Osteoblast (primary cell): ENCODE data around the gene DCLRE1B. TPM values are rescaled to one million over a fixed set of nuclear protein-coding genes. Genes with fewer than 3 reads are reported as not detected.

ENCODE experiments used
- DNase-seq: peaks from one replicate; pipeline ENCODE4 v3.0.0; 2011; ENCODE audit warnings: low spot score, mixed read lengths; ENCODE audit not compliant: insufficient read length; ENCODE audit errors: missing footprints
- H2AFZ ChIP-seq: 2 replicates; pipeline ENCODE4 v1.6.0; 2011; ENCODE audit warnings: mild to moderate bottlenecking, low read length
- H3K27ac ChIP-seq: 2 replicates; pipeline ENCODE4 v1.5.1; 2011; ENCODE audit warnings: mild to moderate bottlenecking, low read depth, low read length, moderate library complexity
- H3K27me3 ChIP-seq: 2 replicates; pipeline ENCODE4 v1.6.0; 2012; ENCODE audit warnings: mild to moderate bottlenecking, control low read depth, inconsistent platforms, low read length, moderate library complexity; ENCODE audit not compliant: insufficient read depth
- H3K36me3 ChIP-seq: 2 replicates; pipeline ENCODE4 v1.5.1; 2011; ENCODE audit warnings: mild to moderate bottlenecking, low read length, control low read depth, moderate library complexity; ENCODE audit not compliant: insufficient read depth
- H3K4me1 ChIP-seq: 2 replicates; pipeline ENCODE4 v1.5.1; 2011; ENCODE audit warnings: mild to moderate bottlenecking, low read length, control low read depth, moderate library complexity; ENCODE audit not compliant: insufficient read depth
- H3K4me2 ChIP-seq: 2 replicates; pipeline ENCODE4 v1.6.0; 2011; ENCODE audit warnings: mild to moderate bottlenecking, low read length; ENCODE audit not compliant: insufficient read depth
- H3K4me3 ChIP-seq: fragments of 200-600 bp; sonication (generic); 3 replicates; pipeline ENCODE4 v1.5.1; 2012; ENCODE audit warnings: mild to moderate bottlenecking, low read length, inconsistent platforms; ENCODE audit not compliant: insufficient read depth
- H3K79me2 ChIP-seq: 2 replicates; pipeline ENCODE4 v1.6.0; 2012; ENCODE audit warnings: mild to moderate bottlenecking, low read length, control low read depth, inconsistent platforms; ENCODE audit not compliant: insufficient read depth
- H3K9me3 ChIP-seq: 2 replicates; pipeline ENCODE4 v1.5.1; 2011; ENCODE audit warnings: low read depth, low read length, control low read depth
- H4K20me1 ChIP-seq: 2 replicates; pipeline ENCODE4 v1.6.0; 2012; ENCODE audit warnings: mild to moderate bottlenecking, low read length, control low read depth; ENCODE audit not compliant: insufficient read depth
- total RNA-seq: library from RNA; depleted of rRNA; stranded (reverse); fragments of >200 nt; gene quantifications from 2 replicates; pipeline ENCODE4 v1.2.3, GENCODE V29; 2012
- TF ChIP-seq, protein P1 (sequence below): IDR thresholded peaks from 2 replicates; pipeline ENCODE4 v1.5.1; 2011; ENCODE audit warnings: mild to moderate bottlenecking, low read depth, low read length, moderate library complexity; ENCODE audit errors: extremely low read depth

DCLRE1B gene
- total RNA-seq, 1 donor, result 3.6 TPM

DNA sequence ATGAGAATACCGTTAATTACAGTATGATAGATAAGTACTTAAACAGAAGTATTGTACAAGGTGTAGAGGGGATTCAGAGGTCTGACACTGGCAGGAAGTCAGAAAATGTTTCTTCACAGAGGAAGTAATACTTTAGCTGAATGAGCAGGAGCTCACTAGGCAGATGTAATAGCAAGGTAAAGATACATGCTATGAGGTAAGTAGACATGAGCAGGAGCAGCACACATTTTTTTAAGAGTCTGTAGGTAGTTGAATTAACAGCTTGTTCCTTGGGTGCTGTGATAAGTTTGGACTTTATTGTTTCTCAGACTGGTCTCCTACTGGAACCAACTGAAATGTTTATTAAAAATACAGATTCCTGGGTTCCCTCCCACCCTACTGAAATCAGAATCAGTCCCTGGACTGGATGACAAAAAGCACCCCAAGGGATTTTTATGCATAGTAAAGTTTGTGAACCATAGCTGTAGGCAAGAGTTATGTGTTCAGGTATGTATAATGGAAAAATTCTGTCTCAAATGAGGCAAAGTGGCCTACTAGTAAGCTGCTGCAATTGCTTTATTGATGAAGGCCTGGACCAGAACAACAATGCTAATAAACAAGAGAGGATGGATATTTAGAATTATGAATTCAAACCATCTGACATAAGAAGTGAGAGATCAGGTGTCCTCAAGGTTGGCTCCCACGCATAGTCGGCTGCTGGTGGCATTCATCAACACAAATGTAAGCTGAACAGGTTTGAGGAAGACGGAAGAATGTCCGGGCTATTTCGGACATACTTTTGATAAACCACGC is 1.4 kb upstream of the DCLRE1B start:
- peaks cover 29% of the 10 kb centered on the region for H3K36me3 ChIP-seq
- H3K4me2 ChIP-seq, result peak overlapping the region; percentile 97
- no peaks in the 10 kb centered on the region for H3K9me3 ChIP-seq
- H3K79me2 ChIP-seq, result peaks cover 38% of the 10 kb centered on the region
- no peaks in the 10 kb centered on the region for H3K27me3 ChIP-seq
- peak overlapping the region; percentile 94 for H2AFZ ChIP-seq
- TF ChIP-seq, protein P1, sequence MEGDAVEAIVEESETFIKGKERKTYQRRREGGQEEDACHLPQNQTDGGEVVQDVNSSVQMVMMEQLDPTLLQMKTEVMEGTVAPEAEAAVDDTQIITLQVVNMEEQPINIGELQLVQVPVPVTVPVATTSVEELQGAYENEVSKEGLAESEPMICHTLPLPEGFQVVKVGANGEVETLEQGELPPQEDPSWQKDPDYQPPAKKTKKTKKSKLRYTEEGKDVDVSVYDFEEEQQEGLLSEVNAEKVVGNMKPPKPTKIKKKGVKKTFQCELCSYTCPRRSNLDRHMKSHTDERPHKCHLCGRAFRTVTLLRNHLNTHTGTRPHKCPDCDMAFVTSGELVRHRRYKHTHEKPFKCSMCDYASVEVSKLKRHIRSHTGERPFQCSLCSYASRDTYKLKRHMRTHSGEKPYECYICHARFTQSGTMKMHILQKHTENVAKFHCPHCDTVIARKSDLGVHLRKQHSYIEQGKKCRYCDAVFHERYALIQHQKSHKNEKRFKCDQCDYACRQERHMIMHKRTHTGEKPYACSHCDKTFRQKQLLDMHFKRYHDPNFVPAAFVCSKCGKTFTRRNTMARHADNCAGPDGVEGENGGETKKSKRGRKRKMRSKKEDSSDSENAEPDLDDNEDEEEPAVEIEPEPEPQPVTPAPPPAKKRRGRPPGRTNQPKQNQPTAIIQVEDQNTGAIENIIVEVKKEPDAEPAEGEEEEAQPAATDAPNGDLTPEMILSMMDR, result no peak
- no peak for DNase-seq
- H4K20me1 ChIP-seq, result no peaks in the 10 kb centered on the region
- peak overlapping the region; percentile 93 for H3K27ac ChIP-seq
- peaks cover 16% of the 10 kb centered on the region for H3K4me1 ChIP-seq
- H3K4me3 ChIP-seq, result peak overlapping the region; percentile 90

DNA sequence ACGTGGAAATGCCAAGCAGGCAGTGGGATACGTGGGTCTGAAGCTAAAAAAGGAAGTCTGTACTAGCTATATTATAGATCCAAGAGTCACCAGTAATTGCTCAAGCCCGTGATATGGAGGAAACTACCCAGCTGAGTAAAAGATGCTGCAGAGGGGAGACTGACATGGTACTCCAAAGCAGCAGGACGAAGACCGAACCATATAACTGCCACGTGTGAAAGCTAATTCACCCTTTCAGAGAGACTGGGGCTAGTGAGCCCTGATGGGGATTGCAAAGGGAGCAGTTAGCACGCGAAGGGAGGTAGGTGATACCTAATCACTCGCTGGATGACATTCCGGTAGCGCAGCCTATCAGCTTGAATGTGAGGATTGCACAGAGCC is 843 bp upstream of the DCLRE1B start:
- Histone ChIP-seq H3K4me1 (peaks cover 16% of the 10 kb centered on the region), H4K20me1 (no peaks in the 10 kb centered on the region), H3K27me3 (no peaks in the 10 kb centered on the region), H3K4me3 (peak overlapping the region; percentile 90), H3K79me2 (peaks cover 38% of the 10 kb centered on the region), H3K4me2 (peak overlapping the region; percentile 97), H3K9me3 (no peaks in the 10 kb centered on the region), H3K36me3 (peaks cover 31% of the 10 kb centered on the region), H2AFZ (peak overlapping the region; percentile 94), H3K27ac (peak overlapping the region; percentile 93)
- DNase-seq, result peak; percentile 86
- TF ChIP-seq, protein P1, result no peak

DNA sequence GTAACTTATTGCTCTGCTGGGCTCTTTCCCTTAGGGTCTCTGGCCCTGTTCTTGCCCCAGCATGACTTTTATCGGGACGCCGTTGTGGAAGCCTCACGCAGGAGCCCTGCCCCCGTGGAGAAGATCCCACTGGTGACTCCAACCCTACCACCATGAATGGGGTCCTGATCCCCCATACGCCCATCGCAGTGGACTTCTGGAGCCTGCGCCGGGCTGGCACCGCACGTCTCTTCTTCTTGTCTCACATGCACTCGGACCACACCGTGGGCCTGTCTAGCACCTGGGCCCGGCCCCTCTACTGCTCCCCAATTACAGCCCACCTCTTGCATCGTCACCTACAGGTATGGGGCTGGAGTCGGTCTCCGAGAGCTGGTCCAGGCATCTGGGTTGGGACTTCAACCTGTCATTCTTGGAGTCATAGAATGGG is 322 bp downstream of the DCLRE1B start:
- no peaks in the 10 kb centered on the region for H4K20me1 ChIP-seq
- peak overlapping the region; percentile 90 for H3K4me3 ChIP-seq
- peak overlapping the region; percentile 98 for H2AFZ ChIP-seq
- H3K9me3 ChIP-seq, result no peaks in the 10 kb centered on the region
- TF ChIP-seq, protein P1, result no peak
- peaks cover 20% of the 10 kb centered on the region for H3K36me3 ChIP-seq
- no peak for DNase-seq
- peaks cover 38% of the 10 kb centered on the region for H3K79me2 ChIP-seq
- H3K4me1 ChIP-seq, result peaks cover 16% of the 10 kb centered on the region
- H3K27me3 ChIP-seq, result no peaks in the 10 kb centered on the region
- H3K27ac ChIP-seq, result peak overlapping the region; percentile 45
- peak overlapping the region; percentile 69 for H3K4me2 ChIP-seq

DNA sequence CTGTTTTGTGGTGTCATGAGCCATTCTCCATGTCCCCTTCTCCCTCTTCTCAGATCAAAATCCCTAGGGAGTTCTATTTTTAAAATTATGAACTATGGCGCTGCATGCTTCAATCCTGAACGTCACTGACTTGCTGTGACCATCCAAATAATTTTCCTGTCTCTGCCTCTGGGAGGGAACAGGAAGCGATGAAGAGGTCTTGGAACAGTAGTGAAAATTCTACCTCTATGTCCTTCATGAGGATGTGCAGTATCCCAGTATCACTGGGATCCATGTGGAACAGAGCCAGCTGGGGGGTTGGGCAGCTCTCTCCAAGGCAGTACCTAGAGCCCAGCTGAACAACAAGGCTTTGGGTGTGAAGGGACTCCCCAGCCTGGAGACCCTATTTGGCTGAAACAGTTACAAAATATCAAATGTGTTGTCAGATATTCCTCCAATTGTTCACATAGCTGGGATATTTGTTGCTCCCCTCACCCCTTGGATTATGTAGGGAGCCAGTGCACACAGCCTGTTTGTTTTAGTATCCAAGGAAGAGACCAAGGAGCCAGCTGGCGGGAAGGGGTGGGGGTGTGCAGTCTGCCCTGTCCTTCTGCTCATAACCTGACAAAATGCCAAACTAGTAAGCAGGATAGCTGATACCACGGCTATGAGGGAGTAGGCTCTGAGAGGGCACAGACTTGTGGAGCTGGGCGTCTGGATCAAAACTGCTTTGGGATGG is 7.6 kb downstream of the DCLRE1B start:
- Histone ChIP-seq H3K27me3 (no peaks in the 10 kb centered on the region), H2AFZ (peak overlapping the region; percentile 60), H3K4me1 (peaks cover 11% of the 10 kb centered on the region), H3K36me3 (peaks cover 20% of the 10 kb centered on the region), H3K4me2 (peak overlapping the region; percentile 14), H3K27ac (peak overlapping the region; percentile 50), H3K9me3 (no peaks in the 10 kb centered on the region), H4K20me1 (no peaks in the 10 kb centered on the region), H3K4me3 (no peak overlapping the region), H3K79me2 (no peaks in the 10 kb centered on the region)
- TF ChIP-seq, protein P1, result no peak
- no peak for DNase-seq
